Measurements from ENCODE around the gene NHEJ1.

GRCh38 chr2:219025637-219026585, 134.7 kb downstream of the NHEJ1 start:
- TF ChIP-seq, protein P1, sequence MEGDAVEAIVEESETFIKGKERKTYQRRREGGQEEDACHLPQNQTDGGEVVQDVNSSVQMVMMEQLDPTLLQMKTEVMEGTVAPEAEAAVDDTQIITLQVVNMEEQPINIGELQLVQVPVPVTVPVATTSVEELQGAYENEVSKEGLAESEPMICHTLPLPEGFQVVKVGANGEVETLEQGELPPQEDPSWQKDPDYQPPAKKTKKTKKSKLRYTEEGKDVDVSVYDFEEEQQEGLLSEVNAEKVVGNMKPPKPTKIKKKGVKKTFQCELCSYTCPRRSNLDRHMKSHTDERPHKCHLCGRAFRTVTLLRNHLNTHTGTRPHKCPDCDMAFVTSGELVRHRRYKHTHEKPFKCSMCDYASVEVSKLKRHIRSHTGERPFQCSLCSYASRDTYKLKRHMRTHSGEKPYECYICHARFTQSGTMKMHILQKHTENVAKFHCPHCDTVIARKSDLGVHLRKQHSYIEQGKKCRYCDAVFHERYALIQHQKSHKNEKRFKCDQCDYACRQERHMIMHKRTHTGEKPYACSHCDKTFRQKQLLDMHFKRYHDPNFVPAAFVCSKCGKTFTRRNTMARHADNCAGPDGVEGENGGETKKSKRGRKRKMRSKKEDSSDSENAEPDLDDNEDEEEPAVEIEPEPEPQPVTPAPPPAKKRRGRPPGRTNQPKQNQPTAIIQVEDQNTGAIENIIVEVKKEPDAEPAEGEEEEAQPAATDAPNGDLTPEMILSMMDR (IDR thresholded peaks at IDR 0.05 in 2 of 3, conservative IDR thresholded peaks at IDR 0.05 in 1 of 3; ENCODE audit: borderline replicate concordance in 1 of 3, insufficient read depth in 1 of 3, low read depth in 2 of 3, low read length in 2 of 3), result no peak
- no peak for TF ChIP-seq EZH2 (IDR thresholded peaks at IDR 0.05)
- TF ChIP-seq YY1 (IDR thresholded peaks at IDR 0.05; ENCODE audit: extremely low read depth, insufficient replicate concordance, low read depth, low read length), result no peak

Data from HCT116 (cell line).